GM12878 (cell line): ENCODE measurements around the gene C1QTNF9. TPM values are rescaled to one million over a fixed set of nuclear protein-coding genes. Genes with fewer than 3 reads are reported as not detected.

ENCODE experiments used
- ATAC-seq: fragments of 200-7000 bp; cut with Tn5 transposase; 3 replicates; pipeline ENCODE4 v1.9.1; 2020; ENCODE audit warnings: mild to moderate bottlenecking, moderate library complexity
- BruUV-seq: library from RNA; stranded (reverse); fragments of 400-500 nt; replicated peaks from 2 replicates; lab custom pipeline; 2021; lab: Mats Ljungman, UMichigan
- CTCF ChIA-PET: fragments of 300-600 bp; sonication (Branson Sonifier 250); formaldehyde crosslinking; extraction: SDS; loops from one replicate; lab custom pipeline; 2021; ENCODE audit warnings: inconsistent platforms; lab: Yijun Ruan, JAX
- POLR2A ChIA-PET: fragments of 350-600 bp; formaldehyde crosslinking; extraction: SDS; loops from one replicate; lab custom pipeline; 2021; ENCODE audit warnings: inconsistent platforms; lab: Charles Lee
- RAD21 ChIA-PET: fragments of 300-600 bp; sonication (Branson Sonifier 250); formaldehyde crosslinking; loops from one replicate; lab custom pipeline; 2023; ENCODE audit warnings: antibody characterized with exemption; ENCODE audit not compliant: unreplicated experiment; lab: Charles Lee
- SMC1A ChIA-PET: fragments of 300-600 bp; sonication (Branson Sonifier 250); formaldehyde crosslinking; loops from one replicate; lab custom pipeline; 2023; ENCODE audit not compliant: unreplicated experiment, uncharacterized antibody; lab: Charles Lee
- DNase-seq: peaks from one replicate; pipeline ENCODE4 v3.0.0-alpha.2; 2011; ENCODE audit warnings: low read depth, low spot score
- FAIRE-seq: peaks from 3 replicates; lab custom pipeline; 2011; peaks lifted over from hg19 to GRCh38; lab: Jason Lieb, UNC
- H2AFZ ChIP-seq: 2 replicates; pipeline ENCODE4 v1.6.0; 2011; ENCODE audit warnings: low read depth, low read length, control low read depth; ENCODE audit not compliant: control insufficient read depth
- H3K27ac ChIP-seq: 2 replicates; pipeline ENCODE4 v1.5.1; 2011; ENCODE audit warnings: control low read depth; ENCODE audit not compliant: control insufficient read depth, insufficient read depth
- H3K27me3 ChIP-seq, 2 experiments: replicated peaks in 1 of 2; 2 replicates each; pipeline versions ENCODE4 v1.6.0 to v1.6.1; 2011; ENCODE audit warnings: low read length in 1 of 2; ENCODE audit not compliant: control insufficient read depth in 2 of 2, insufficient read depth in 2 of 2
- H3K36me3 ChIP-seq, 2 experiments: 2 replicates each; pipeline ENCODE4 v1.5.1; 2011; ENCODE audit warnings: low read length in 1 of 2; ENCODE audit not compliant: control insufficient read depth in 2 of 2, insufficient read depth in 2 of 2
- H3K4me1 ChIP-seq: 2 replicates; pipeline ENCODE4 v1.6.1; 2011; ENCODE audit warnings: mild to moderate bottlenecking, low read length, moderate library complexity, mixed read lengths; ENCODE audit not compliant: control insufficient read depth, insufficient read depth
- H3K4me2 ChIP-seq: 2 replicates; pipeline ENCODE4 v1.6.0; 2011; ENCODE audit warnings: control low read depth; ENCODE audit not compliant: control insufficient read depth, insufficient read depth
- H3K4me3 ChIP-seq: fragments of 200-600 bp; sonication (generic); 2 replicates; pipeline ENCODE4 v1.5.1; 2016
- H3K79me2 ChIP-seq: 2 replicates; pipeline ENCODE4 v1.6.0; 2011; ENCODE audit warnings: low read length; ENCODE audit not compliant: control insufficient read depth, insufficient read depth
- H3K9ac ChIP-seq: 2 replicates; pipeline ENCODE4 v1.8.0; 2011; ENCODE audit warnings: low read length, control low read depth, mixed read lengths; ENCODE audit not compliant: control insufficient read depth, insufficient read depth
- H3K9me3 ChIP-seq: replicated peaks from 3 replicates; pipeline ENCODE4 v1.5.1; 2011; ENCODE audit warnings: mild to moderate bottlenecking, low read length; ENCODE audit not compliant: control insufficient read depth, insufficient read depth
- H4K20me1 ChIP-seq: 2 replicates; pipeline ENCODE4 v1.6.0; 2011; ENCODE audit not compliant: control insufficient read depth, insufficient read depth
- BRCA1 ChIP-seq: IDR thresholded peaks from 2 replicates; pipeline ENCODE4 v1.6.1; 2011; ENCODE audit warnings: low read depth, low read length, improper control_type of control experiment
- CBX5 ChIP-seq: sonication (generic); IDR thresholded peaks from 2 replicates; pipeline ENCODE4 v1.6.1; 2016; ENCODE audit warnings: low read depth, moderate library complexity, mild to moderate bottlenecking, inconsistent platforms
- CREB1 ChIP-seq: IDR thresholded peaks from 2 replicates; pipeline ENCODE4 v1.6.1; 2012; ENCODE audit warnings: low read depth, mild to moderate bottlenecking, inconsistent platforms
- FOXM1 ChIP-seq: IDR thresholded peaks from 2 replicates; pipeline ENCODE4 v1.6.1; 2012; ENCODE audit warnings: low read depth, mild to moderate bottlenecking, inconsistent platforms, low read length, moderate library complexity
- HDGF ChIP-seq: fragments of 450-650 bp; IDR thresholded peaks from 2 replicates; pipeline ENCODE4 v1.6.1; 2016; ENCODE audit warnings: antibody characterized with exemption
- MXI1 ChIP-seq: fragments of 150-350 bp; IDR thresholded peaks from 2 replicates; pipeline ENCODE4 v1.6.1; 2011; ENCODE audit warnings: low read depth, mild to moderate bottlenecking, inconsistent platforms, low read length, improper control_type of control experiment
- POLR2AphosphoS5 ChIP-seq: IDR thresholded peaks from 2 replicates; pipeline ENCODE4 v1.6.1; 2011; ENCODE audit warnings: mild to moderate bottlenecking, low read length, inconsistent platforms
- SPI1 ChIP-seq: IDR thresholded peaks from 2 replicates; pipeline ENCODE4 v1.6.1; 2011; ENCODE audit warnings: low read depth, mild to moderate bottlenecking, low read length, moderate library complexity, borderline replicate concordance; ENCODE audit not compliant: insufficient read depth
- WGBS: methylation state at CpG from one replicate; pipeline ENCODE4 v1.1.6; 2016; ENCODE audit warnings: low lambda C conversion rate; ENCODE audit not compliant: insufficient replicate concordance, insufficient coverage; ENCODE audit errors: missing lambda C conversion rate; 5-methylcytosine and 5-hydroxymethylcytosine counted together
- in situ Hi-C: fragments of 300-500 bp; cut with MboI; formaldehyde crosslinking; loops from 9 replicates; pipeline ENCODE4 v1.14.3; 2018; ENCODE audit warnings: mixed read lengths
- intact Hi-C: fragments of 100-400 bp; cut with micrococcal nuclease; formaldehyde crosslinking; loops from one replicate; pipeline ENCODE4 v1.14.2; 2022; ENCODE audit not compliant: unreplicated experiment
- polyA plus RNA-seq, 11 experiments: library from polyadenylated mRNA; depleted of rRNA in 4 of 11; unstranded in 6 of 11; stranded (reverse) in 5 of 11; fragments of >200 nt; fragmentation: Nextera tagmentation in 4 of 11; fragmentation: Illumina TruSeq in 1 of 11; extraction: Ambion mirVana in 4 of 11; extraction: Trizol in 1 of 11; gene quantifications; 1 replicate in 1 of 11; 2 replicates in 10 of 11; pipeline versions ENCODE4 v1.2.1 to v1.2.3, GENCODE V29; 2011 to 2016; ENCODE audit warnings: inconsistent platforms in 2 of 11, missing spikeins in 2 of 11, low read depth in 1 of 11
- total RNA-seq, 4 experiments: library from RNA; depleted of rRNA in 3 of 4; stranded (reverse); fragments of >200 nt in 3 of 4; fragmentation: Illumina TruSeq in 1 of 4; extraction: Trizol in 1 of 4; gene quantifications; 2 replicates each; pipeline versions ENCODE4 v1.2.1 to v1.2.3, GENCODE V29; 2013 to 2021
- TF ChIP-seq, protein P1 (sequence below): IDR thresholded peaks from 2 replicates; pipeline ENCODE4 v1.6.1; 2011; ENCODE audit warnings: low read depth, mild to moderate bottlenecking, low read length, moderate library complexity, borderline replicate concordance; ENCODE audit errors: extremely low read depth
- TF ChIP-seq, protein P2 (sequence below): IDR thresholded peaks from 2 replicates; pipeline ENCODE4 v1.6.1; 2011; ENCODE audit warnings: borderline replicate concordance, low read depth, mild to moderate bottlenecking, moderate library complexity, mixed read lengths, low read length; ENCODE audit not compliant: insufficient read depth; ENCODE audit errors: extremely low read length

The C1QTNF9 gene
- total and polyA plus RNA-seq, 10 of the 15 experiments (the other 5 are each of a cell fraction or from before 2014, with no cell fraction given) = not detected

DNA sequence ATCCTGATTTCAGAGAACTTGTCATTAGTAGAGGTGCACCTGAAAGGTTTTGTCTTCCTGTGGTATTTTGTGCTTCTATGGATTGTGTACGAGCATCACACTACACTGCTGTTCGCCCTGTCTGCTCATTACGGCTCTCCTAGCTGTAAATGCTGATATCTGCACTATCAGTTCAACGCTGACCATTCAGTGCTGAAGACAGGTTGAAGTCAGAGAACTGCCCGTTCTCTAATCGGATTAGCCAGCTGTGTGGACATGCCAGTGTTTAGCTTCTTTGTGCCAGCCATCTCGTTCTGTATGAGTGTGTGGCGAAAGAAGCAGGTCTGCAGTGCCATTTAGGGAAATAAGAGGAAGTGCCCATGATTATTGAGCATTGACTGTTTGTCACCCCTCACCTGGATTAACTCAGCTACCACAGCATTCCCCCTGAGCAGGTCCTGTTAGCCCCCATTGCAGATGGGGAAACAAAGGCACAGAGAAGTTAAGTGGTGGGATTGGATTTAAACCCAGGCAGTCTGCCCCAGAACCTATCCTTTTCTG lies 21.6 kb upstream of the C1QTNF9 start (continued):
- TF ChIP-seq, protein P1, sequence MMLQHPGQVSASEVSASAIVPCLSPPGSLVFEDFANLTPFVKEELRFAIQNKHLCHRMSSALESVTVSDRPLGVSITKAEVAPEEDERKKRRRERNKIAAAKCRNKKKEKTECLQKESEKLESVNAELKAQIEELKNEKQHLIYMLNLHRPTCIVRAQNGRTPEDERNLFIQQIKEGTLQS = no peak
- no peak for TF ChIP-seq SPI1
- TF ChIP-seq HDGF = no peak
- TF ChIP-seq CREB1 = no peak
- TF ChIP-seq BRCA1 = no peak
- TF ChIP-seq POLR2AphosphoS5 = no peak
- TF ChIP-seq FOXM1 = no peak
- no peak for TF ChIP-seq MXI1

DNA sequence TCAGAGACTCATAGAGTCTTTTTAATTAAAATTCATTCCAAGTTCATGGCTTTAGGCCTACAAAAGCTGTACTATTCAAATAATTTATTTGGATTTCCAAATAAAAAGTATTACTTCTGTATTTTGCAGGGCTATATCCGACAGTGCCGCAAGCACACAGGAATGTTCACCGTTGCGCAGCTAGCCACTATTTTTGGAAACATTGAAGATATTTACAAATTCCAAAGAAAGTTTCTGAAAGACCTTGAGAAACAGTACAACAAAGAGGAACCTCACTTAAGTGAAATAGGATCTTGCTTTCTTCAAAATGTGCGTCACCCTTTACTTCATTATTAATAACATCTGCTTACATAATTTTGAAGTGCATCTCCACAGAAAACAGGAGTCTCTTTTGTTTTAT lies 20.5 kb upstream of the C1QTNF9 start:
- Histone ChIP-seq H3K9ac (no peak overlapping the region), H3K36me3 (peaks cover 5 to 23% of the 10 kb centered on the region in 2 experiments), H2AFZ (no peak overlapping the region), H3K27me3 (no peaks in the 10 kb centered on the region), H3K9me3 (no peaks in the 10 kb centered on the region), H3K79me2 (no peaks in the 10 kb centered on the region), H3K4me2 (no peak overlapping the region), H3K4me3 (no peak overlapping the region), H3K4me1 (no peaks in the 10 kb centered on the region), H4K20me1 (no peaks in the 10 kb centered on the region), H3K27ac (no peak overlapping the region)
- in situ Hi-C loops (no loop called here), intact Hi-C loops (no loop called here)
- no peak for DNase-seq
- BruUV-seq = no TSS peak
- POLR2A ChIA-PET = interaction anchor here (1.1 to 1.8 kb wide), 2 partner anchors 14 to 15 kb away, joined by 3 to 7 read pairs; no protein-coding TSS in a partner anchor
- TF ChIP-seq FOXM1 (no peak), CBX5 (no peak)
- TF ChIP-seq, protein P2, sequence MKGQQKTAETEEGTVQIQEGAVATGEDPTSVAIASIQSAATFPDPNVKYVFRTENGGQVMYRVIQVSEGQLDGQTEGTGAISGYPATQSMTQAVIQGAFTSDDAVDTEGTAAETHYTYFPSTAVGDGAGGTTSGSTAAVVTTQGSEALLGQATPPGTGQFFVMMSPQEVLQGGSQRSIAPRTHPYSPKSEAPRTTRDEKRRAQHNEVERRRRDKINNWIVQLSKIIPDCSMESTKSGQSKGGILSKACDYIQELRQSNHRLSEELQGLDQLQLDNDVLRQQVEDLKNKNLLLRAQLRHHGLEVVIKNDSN = no peak
- SMC1A ChIA-PET = interaction anchor here (1.4 kb wide), 1 partner anchor 18 kb away, joined by 3 read pairs; no protein-coding TSS in a partner anchor
- FAIRE-seq = no peak
- WGBS = 96% methylated on average over 5 of the region's 5 CpGs
- RAD21 ChIA-PET = interaction anchor here (1.9 kb wide), 1 partner anchor 14 kb away, joined by 4 read pairs; no protein-coding TSS in a partner anchor
- CTCF ChIA-PET = no interaction called here
- ATAC-seq = no peak
